GM23338 (cell line): Measurements from ENCODE around the gene PPIP5K1.

ENCODE experiments used
- CREB1 ChIP-seq: fragments of 250-450 bp; sonication (Bioruptor Pico); IDR thresholded peaks from 2 replicates; pipeline ENCODE4 v1.5.0; 2020; ENCODE audit warnings: low read depth, mild to moderate bottlenecking, moderate library complexity
- CTCF ChIP-seq, 2 experiments: fragments of 200-600 bp in 1 of 2; sonication (generic) in 1 of 2; conservative IDR thresholded peaks; 2 replicates each; pipeline versions ENCODE4 v1.5.1 to v1.6.1; 2016 to 2017; ENCODE audit warnings: antibody characterized with exemption in 2 of 2, low read depth in 2 of 2, mild to moderate bottlenecking in 2 of 2, moderate library complexity in 1 of 2
- EZH2 ChIP-seq: fragments of 200-600 bp; sonication (generic); IDR thresholded peaks from one replicate; pipeline ENCODE4 v1.8.0; 2017; ENCODE audit warnings: antibody characterized with exemption, mild to moderate bottlenecking, low read depth; ENCODE audit not compliant: unreplicated experiment
- EZH2phosphoT487 ChIP-seq: fragments of 200-600 bp; sonication (generic); IDR thresholded peaks from one replicate; pipeline ENCODE4 v1.8.1; 2018; ENCODE audit warnings: antibody characterized with exemption; ENCODE audit not compliant: unreplicated experiment
- JUNB ChIP-seq: IDR thresholded peaks from one replicate; pipeline ENCODE4 v1.6.1; 2016; ENCODE audit warnings: antibody characterized with exemption; ENCODE audit not compliant: unreplicated experiment
- POLR2AphosphoS5 ChIP-seq: IDR thresholded peaks from 2 replicates; pipeline ENCODE4 v1.6.1; 2016; ENCODE audit warnings: antibody characterized with exemption, low read depth
- REST ChIP-seq: IDR thresholded peaks from one replicate; pipeline ENCODE4 v1.6.1; 2018; ENCODE audit warnings: antibody characterized with exemption; ENCODE audit not compliant: unreplicated experiment
- STAT1 ChIP-seq: IDR thresholded peaks from one replicate; pipeline ENCODE4 v1.6.1; 2016; ENCODE audit warnings: antibody characterized with exemption; ENCODE audit not compliant: unreplicated experiment
- ZNF331 ChIP-seq: fragments of 250-450 bp; sonication (Bioruptor Pico); IDR thresholded peaks from 2 replicates; pipeline ENCODE4 v1.5.0; 2020; ENCODE audit warnings: low read depth, mild to moderate bottlenecking, moderate library complexity

GRCh38 chr15:43529587-43530345, 60.2 kb downstream of the PPIP5K1 start:
- TF ChIP-seq EZH2: no peak
- no peak for TF ChIP-seq CTCF (conservative IDR thresholded peaks at IDR 0.05; ENCODE audit: low read depth in 2 of 2)
- no peak for TF ChIP-seq POLR2AphosphoS5
- no peak for TF ChIP-seq REST
- no peak for TF ChIP-seq EZH2phosphoT487
- TF ChIP-seq CREB1 (CRISPR knock-in tag): no peak
- TF ChIP-seq ZNF331 (CRISPR knock-in tag): no peak
- TF ChIP-seq JUNB: no peak
- TF ChIP-seq STAT1: no peak
